ENCODE results near the gene ITGB4. TPM values are rescaled to one million over a fixed set of nuclear protein-coding genes. Genes with fewer than 3 reads are reported as not detected.
A peak's percentile ranks its signal among the peaks of the same experiment; 100 is the strongest.

ITGB4 gene
- total and polyA plus RNA-seq, 2 of the 13 experiments (the other 11 are each of a cell fraction or from before 2014, with no cell fraction given): 6.9 to 14.5 TPM

DNA sequence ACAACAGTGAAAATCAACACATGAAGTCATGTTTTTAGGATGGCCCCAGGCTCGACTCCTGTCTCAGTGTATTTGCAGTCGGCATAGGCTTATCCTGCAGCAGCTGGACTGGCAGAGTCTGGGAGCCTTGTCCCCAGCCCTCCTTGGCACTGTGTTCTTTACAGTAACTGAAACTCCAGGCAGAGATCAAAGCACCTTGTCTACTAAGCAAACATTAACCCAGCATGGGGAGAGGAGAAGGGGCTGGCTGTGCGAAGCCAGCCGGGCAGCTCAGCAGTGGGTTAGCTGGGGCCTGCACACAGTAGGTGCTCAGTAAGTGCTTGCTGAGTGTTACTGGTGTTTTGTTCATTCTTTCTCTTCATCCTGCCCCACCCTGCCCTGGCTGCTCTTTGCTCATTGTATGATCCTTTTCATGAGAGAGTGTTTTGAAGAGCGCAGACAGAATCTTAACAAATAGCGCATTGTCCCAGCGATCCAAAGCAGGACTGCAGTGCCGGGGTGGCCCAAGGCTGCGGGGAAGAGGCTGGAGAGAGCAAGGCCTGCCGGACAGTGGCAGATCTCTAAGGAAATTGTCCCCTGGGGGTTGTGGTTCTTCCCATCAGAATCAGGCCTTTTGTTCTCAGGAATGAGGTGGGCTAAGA, 23.5 kb upstream of the ITGB4 start (continued):
- TF ChIP-seq ZNF709 (CRISPR knock-in tag; IDR thresholded peaks at IDR 0.05): no peak
- no peak for TF ChIP-seq NFAT5 (CRISPR knock-in tag; IDR thresholded peaks at IDR 0.05)
- no peak for TF ChIP-seq ZFP82 (CRISPR knock-in tag; IDR thresholded peaks at IDR 0.05; ENCODE audit: borderline replicate concordance)
- no peak for TF ChIP-seq NFE2 (CRISPR knock-in tag; IDR thresholded peaks at IDR 0.05)
- peak; percentile 29; the same call in 1 of the 2 replicates for TF ChIP-seq CEBPG (CRISPR knock-in tag; IDR thresholded peaks at IDR 0.05)
- 0 out of 2 replicates have a peak, but pooled peaks have one; percentile 22 for TF ChIP-seq IKZF5 (CRISPR knock-in tag; IDR thresholded peaks at IDR 0.05)
- TF ChIP-seq CCDC6 (CRISPR knock-in tag; IDR thresholded peaks at IDR 0.05): no peak
- TF ChIP-seq, protein P1, sequence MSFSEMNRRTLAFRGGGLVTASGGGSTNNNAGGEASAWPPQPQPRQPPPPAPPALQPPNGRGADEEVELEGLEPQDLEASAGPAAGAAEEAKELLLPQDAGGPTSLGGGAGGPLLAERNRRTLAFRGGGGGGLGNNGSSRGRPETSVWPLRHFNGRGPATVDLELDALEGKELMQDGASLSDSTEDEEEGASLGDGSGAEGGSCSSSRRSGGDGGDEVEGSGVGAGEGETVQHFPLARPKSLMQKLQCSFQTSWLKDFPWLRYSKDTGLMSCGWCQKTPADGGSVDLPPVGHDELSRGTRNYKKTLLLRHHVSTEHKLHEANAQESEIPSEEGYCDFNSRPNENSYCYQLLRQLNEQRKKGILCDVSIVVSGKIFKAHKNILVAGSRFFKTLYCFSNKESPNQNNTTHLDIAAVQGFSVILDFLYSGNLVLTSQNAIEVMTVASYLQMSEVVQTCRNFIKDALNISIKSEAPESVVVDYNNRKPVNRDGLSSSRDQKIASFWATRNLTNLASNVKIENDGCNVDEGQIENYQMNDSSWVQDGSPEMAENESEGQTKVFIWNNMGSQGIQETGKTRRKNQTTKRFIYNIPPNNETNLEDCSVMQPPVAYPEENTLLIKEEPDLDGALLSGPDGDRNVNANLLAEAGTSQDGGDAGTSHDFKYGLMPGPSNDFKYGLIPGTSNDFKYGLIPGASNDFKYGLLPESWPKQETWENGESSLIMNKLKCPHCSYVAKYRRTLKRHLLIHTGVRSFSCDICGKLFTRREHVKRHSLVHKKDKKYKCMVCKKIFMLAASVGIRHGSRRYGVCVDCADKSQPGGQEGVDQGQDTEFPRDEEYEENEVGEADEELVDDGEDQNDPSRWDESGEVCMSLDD (CRISPR knock-in tag; IDR thresholded peaks at IDR 0.05; ENCODE audit: borderline replicate concordance): no peak
- no peak for TF ChIP-seq SNAI1 (CRISPR knock-in tag; IDR thresholded peaks at IDR 0.05; ENCODE audit: borderline replicate concordance)
- TF ChIP-seq KLF12 (CRISPR knock-in tag; IDR thresholded peaks at IDR 0.05; ENCODE audit: borderline replicate concordance): no peak
- no peak for TF ChIP-seq TOPORS (CRISPR knock-in tag; IDR thresholded peaks at IDR 0.05)
- TF ChIP-seq HNF4A (CRISPR knock-in tag; IDR thresholded peaks at IDR 0.05): no peak
- TF ChIP-seq MBD4 (IDR thresholded peaks at IDR 0.05; ENCODE audit: borderline replicate concordance, low read length): no peak
- no peak for TF ChIP-seq ZNF263 (CRISPR knock-in tag; IDR thresholded peaks at IDR 0.05)
- TF ChIP-seq MAFG (CRISPR knock-in tag; IDR thresholded peaks at IDR 0.05): no peak
- TF ChIP-seq E2F1 (CRISPR knock-in tag; IDR thresholded peaks at IDR 0.05): no peak
- TF ChIP-seq ZNF598 (CRISPR knock-in tag; IDR thresholded peaks at IDR 0.05; ENCODE audit: borderline replicate concordance): no peak
- TF ChIP-seq ZNF275 (CRISPR knock-in tag; IDR thresholded peaks at IDR 0.05; ENCODE audit: borderline replicate concordance): no peak
